IPS DF 4.7 (cell line): ENCODE results near the gene VSNL1.

ENCODE experiments used
- DNase-seq: peaks from one replicate; pipeline ENCODE4 v3.0.0-alpha.2; 2013; ENCODE audit warnings: low spot score; ENCODE audit errors: extremely low read depth

Gene VSNL1

DNA sequence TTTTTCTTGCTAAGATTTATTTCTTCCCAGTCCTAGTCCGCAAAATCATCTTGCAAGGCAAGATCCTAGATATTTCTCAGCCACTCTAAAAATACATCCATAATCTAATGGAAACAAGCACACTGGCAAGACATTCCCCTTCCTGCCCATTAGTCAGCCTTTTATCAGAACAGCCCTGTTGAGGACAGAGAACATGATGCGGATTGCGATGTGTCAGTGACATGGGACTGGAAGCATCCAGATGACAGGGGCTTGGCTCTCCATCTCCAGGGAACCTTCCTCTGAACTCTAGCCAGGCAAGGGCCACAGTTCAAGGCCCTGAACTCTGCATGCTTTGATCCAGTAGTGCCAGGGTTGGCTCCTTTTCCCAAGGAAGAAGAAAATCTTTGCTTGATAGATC lies 70.0 kb downstream of the VSNL1 start:
- no peak for DNase-seq

DNA sequence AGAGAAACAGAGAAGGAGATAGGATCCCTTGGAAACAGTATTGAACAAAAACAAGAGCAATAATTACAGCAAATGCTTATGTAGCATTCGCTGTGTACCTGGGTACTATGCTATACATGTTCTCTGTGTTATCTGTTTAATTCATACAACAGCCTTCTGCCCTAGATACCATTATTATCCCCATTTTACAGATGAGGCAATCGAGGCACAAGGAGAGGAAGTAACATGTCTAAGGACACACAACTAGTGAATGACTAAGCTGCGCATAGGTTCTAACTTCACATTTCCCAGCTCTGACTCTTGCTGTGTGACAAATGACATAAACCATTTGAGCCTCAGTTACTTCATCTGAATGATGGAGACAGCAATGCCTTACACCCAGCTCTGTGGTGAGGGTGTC lies 70.5 kb downstream of the VSNL1 start:
- no peak for DNase-seq

DNA sequence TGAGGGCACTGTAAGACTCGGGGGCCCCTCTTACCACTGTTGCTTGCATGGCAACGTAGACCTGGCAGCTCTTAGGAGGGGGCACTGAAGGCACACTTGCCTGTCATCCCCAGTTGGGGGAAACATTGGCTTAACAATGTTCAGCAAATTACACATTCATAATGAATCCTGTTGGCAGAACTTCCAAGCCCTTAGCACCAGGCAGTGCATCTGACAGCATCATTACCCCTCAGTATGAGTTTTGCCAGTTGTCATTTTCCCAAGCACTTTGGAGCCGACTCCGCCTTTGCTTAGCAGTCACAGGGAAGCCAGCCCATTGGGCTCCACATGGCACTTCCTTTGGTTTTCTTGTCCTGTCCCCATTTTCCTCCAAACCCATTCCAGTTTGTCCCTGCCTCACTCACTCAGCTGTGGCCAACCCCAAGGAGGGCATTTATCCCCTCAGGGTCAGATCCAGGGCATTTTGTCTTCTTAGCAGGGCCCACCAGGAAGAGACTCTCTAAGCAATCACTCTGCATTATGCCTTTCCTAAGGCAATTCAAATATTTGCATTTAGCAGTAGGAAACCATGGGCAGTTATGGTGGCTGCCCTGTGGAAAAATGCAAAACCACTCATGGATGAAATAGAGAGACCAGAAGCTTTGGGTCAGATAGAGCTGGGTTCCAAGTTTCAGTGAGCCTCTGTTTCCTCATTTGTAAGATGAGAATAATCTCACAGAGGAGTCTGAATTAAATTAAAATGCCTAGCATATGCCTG lies 73.9 kb downstream of the VSNL1 start:
- no peak for DNase-seq

DNA sequence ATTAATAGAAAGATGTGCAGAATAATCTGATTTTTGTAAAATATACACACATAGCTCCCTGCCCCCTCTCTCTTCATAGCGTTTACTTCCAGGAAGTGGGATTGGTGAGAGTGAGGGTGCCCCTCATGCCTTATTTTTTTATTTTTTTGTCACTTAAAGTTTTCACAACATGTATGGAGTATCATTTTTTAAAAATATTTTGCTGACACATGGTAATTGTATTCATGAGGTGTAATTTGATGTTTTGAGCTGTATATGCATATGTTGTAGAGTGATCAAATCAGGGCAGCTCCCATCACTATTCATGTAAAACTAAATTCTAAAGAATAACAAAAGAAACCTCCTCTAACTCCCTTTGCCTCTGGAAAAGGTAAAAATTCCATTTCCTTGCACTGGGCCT lies 74.7 kb downstream of the VSNL1 start:
- DNase-seq, result no peak

DNA sequence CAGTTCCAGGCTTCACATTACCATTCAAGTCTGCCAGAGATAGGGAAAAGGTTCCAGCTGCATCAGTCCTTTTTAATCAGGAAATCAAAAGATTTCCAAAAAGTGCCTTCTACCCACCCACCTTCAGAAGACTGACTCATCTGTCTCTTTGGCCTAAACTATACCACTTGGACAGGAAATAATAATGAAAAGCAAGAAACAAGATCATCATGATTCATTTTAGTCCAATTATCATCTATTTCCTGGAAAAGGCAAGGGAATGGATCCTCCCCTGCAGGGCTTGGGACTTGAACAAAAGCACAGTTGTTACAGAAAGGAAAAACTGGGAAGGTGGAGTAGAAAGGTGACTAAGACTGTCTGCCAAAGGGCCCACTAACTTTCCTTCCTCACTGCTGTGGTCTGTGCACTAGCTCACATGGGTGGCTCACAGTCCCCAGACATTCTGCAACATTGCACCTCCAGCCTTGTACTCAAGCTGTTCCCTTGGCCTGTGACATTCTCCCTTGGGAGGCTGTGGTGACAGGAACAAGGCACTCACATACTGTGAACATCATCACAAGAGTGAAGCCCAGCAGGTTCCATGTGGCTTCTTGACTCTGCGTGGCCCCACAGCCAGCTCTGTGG lies 75.3 kb downstream of the VSNL1 start:
- no peak for DNase-seq

DNA sequence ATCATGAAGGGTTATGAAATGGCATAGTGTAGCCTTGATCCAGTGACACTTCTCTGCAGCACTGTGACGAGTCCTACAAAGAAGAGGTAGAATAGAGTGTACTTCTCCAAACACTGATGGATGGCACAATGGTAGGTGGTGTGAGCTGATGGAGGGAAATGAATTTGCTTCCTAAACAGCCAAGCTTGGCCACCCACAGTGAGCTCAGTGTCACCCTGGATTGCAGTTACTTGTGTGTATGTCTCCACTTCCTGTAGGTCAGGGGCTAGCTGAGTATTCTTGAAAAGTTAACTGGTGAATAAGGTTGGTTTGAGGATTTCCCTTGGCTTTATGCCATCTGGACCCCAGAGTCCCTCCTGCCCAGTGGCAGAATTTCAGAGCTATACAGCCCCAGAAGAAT lies 75.9 kb downstream of the VSNL1 start:
- DNase-seq, result no peak

DNA sequence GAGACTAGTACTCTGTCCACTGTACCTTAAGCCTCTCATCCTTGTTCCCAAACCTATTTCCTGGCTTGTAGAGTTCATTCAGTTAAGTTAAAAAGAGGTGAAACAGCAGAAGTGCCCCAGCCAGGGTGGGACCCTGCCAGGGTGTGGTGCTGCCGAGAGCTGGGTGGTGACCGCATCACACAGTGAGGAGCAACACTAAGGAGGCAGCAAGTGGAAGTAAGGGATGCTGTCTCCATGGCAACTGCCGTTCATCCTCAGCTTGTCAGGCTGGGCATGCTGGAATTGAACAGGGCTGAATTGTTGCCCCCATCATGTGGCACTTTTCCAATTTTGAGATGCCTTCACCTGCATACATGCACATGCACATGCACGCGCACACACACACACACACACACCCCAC lies 77.0 kb downstream of the VSNL1 start:
- no peak for DNase-seq

DNA sequence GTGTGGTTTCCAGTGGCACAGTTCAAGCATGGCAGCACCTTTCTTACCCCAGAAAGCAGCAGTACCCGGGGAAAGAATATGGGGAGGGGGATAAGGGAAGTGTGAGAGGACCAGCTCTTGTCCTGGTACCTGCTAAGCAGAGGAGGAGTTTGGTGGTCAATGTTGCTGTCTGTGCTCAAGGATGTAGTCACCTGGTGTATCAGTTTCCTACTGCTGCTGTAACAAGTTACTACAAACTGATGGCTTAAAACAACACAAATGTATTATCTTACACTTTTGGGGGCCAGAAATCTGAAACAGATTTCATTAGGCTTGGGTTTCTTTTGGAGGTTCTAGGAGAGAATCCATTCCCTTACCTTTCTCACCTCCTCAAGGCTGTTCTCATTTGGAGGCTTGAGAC lies 77.5 kb downstream of the VSNL1 start:
- DNase-seq, result no peak

DNA sequence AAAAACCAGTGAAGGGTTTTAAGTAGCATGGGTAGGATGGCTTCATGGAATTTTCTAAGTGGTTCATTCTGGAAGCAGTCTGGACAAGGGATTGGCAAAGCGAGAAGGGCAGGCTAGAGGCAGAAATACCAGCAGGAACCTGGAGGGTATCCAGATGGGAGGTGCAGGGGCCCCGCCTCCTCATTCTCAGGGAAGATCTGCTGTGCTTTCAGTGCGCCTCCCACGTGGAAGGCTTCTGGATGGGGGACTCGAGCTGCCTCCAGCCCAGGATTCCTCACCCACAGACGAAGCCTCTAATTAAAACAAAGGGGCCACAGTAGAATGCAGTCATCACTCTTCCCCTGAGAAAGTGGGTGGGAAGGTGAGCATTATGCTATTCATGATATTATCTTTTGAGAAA lies 79.8 kb downstream of the VSNL1 start:
- DNase-seq, result no peak

DNA sequence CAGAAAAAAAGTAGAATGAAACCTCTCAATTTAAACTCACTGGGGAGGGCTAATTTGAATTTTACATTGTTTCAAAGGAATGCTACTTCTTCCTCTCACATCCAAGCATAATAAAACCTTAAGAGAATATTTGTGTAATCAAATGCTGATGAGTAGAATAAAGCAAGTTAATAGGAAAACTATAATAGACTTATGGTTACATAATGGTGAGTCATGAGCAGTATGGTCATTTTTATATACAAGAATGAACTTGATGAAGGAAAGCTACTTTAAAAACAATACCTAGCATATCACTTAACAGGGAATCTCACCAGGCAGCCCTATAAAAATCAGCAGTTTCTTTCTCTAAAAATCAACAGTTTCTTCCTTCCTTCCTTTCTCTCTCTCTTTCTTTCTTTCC lies 80.3 kb downstream of the VSNL1 start:
- DNase-seq, result no peak

DNA sequence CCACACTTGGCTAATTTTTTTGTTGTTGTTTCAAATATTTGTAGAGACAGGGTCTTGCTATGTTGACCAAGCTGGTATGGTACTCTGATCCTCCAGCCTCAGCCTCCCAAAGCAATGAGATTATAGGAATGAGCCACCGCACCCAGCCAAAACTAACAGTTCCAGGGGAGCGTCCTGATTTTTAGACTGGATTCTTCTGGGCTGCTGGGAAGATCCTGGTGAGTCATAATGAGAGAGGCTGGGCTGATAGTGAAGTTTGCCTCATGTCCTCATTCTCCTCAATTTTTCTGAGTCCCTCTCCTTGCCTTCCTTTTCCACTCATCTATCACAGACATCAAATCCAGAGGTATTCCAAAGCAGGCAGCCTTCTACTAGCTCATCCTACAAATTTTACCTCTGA lies 81.3 kb downstream of the VSNL1 start:
- DNase-seq, result no peak

DNA sequence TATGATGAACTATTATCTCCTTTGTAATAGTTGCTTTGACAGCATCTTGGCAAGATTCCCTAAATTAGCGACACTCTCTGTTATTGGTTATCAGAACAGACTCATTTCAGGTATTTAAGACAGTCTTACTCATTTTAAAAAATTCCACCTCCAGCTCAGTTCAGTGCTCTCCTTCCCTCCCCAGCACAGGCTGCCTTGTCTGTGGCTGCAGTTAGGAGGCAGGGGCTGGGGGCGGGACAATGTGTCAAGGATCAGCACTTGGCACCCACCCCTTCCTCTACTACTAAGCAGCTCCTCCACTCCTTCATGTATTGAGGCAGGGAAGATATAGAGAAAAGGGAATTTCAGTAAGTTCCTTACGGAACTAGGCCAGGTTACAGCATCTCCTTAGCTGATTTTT lies 85.0 kb downstream of the VSNL1 start:
- no peak for DNase-seq

DNA sequence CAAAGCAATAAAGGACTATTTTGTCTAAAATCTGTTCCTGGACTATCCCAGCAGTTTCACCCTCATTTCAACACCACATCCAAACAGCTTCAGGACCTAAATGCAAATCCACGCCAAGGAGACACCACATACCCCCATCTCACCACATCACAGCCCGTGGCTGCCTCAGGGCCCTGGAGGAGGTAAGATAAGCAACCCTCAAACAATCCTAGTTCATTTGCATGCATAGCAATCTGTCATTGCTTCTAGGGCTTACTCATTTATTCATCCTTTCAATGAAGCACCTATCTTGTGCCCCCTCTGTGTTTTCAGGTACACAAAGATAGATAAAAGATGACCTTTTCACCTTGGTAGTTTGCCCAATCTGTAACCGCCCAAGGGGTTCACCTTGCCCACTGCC lies 86.5 kb downstream of the VSNL1 start:
- no peak for DNase-seq

DNA sequence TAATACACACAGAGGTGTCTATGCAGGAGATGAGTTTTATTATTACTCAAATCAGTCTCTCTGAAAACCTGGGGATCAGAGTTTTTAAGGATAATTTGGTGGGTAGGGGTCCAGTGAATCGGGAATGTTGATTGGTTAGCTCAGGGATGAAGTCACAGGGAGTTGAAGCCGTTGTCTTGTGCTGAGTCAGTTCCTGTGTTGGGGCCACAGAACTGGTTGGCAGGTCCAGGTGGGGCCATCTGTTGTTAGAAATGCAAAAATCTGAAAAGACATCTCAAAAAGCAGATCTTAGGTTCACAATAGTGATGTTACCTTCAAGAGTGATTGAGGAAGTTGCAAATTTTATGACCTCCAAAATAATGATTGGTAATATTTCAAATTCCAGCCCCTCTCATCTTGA lies 86.9 kb downstream of the VSNL1 start:
- no peak for DNase-seq

DNA sequence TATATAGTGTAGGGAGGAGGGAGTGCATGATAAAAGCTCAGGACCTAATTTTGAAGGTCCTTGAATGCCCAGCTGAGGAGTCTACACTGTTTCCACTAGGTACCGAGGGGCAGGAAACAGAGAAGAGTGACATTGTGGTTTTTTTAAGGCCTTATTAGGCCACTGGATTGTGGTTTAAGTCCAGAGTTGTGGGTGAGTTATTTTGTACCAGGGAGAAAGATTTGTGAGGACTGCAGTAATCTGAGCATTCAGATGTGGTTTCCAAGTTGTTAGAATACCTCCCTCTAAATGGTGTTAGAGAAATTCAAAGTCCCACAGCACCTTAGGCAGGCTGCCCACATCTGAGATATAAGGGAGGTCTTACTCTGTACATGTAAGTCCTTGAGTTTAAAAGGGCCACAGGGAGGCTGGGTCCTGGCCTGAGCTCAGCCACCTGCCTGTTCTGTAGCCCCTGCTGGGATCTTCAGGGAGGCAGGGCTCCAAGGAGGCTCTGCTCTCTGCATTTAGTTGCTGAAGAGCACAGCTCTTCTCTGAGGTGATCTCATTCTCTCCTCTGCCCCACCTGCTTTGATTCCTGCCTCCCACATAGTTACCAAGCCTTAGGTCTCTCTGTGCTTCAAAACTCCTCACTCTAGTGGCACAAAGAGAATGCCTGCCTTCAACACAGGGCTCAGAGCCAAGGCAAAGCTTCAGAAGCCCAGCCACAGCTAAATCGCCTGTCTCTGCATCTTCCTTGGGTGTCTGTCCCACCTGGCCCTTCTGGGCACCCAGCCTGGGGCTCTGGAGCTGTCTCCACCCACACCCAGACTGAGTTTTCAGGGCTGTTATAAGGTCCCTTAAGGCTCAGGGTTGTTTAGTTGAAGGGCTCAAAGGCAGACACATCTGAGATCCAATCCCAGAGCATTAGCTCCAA lies 88.1 kb downstream of the VSNL1 start:
- no peak for DNase-seq

DNA sequence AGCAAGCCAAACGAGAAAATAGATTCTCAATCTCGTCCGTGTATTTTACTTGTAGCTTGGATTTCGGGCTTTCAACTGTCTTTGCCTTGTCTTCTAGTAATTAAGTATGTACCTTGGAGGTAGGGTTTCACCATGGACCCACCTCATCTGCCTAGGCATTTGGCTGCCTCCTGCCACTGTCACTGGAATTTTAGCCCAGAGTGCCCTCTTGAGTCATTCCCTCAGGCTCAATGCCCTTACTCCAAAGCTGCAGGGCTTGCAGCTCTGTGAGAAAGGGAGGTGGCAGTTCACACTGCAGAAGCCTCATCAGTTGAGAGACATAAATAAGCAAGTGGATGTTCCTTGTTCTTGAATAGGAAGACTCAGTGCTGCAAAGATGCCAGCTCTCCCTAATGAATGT lies 89.6 kb downstream of the VSNL1 start:
- no peak for DNase-seq

DNA sequence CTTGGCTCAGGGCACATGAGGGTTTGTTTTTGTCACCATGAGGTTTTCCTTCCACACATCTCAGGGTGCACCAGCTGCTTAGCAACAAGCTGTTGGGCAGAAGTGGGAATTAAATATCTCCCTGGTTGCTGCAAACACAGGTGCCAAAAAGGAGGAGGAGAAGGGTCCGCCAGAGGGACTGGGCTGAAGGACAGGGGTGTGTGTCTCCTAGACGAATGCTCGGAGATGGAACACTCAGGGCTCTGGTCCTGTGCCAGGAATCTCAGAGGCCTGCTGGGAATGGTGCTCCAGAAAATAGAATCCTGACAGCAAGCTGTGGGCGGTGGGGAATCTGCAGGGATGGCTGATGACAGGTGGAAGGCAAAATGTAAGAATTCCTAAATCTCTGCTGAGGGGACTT lies 94.5 kb downstream of the VSNL1 start:
- DNase-seq, result no peak

DNA sequence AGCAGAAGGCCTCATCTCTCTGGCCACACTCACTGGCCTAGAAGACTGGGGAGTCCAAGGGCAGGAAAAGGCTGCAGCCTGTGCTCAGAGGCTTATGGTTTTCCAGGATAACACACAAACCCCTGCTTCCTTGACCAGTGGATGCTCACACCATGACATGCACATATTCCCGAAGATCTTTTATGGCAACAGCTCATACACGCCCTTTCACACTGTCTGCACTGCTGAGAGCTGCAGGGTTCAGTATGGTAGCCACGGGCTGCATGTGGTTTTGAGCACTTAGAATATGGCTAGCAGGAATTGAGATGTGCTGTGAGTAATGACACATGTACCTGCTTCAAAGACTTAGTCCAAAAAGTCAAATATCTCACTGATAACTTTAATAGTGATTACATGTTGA lies 95.8 kb downstream of the VSNL1 start:
- no peak for DNase-seq

DNA sequence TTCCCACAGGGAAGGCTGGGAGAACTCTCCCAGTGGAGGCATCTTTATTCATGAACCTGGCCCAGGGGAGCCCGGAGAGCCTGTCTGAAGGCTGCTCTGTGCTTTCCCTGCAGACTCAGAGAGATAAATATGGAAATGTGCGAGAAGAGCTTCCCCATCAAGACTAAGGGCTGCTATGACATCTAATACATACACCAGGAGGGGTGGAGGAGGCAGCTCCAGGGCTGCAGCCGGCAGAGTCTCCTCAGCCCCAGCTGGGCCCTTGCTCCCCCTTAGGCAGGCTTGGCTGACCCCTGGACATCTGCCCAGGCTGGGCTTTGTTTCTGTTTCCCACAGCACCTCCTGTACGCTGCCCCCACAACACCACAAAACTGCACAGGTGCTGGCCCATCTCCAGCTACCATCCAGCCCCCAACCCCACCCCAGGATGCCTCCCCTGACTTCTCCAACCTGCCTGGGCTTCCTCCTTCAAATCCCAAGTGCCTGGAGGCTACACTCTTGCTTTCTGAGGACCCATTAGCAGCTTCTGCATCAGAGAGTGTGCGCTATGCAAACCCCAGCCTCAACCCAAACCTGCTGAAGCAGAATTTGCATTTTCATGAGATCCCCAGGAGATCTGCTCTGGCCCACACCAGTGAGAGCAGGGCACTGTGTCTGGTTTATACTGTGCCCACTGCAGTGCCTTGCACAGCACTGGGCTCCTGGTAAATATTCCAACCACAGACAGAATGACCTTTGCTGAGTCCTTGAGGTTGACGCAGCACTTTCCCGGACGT lies 96.8 kb downstream of the VSNL1 start:
- no peak for DNase-seq

DNA sequence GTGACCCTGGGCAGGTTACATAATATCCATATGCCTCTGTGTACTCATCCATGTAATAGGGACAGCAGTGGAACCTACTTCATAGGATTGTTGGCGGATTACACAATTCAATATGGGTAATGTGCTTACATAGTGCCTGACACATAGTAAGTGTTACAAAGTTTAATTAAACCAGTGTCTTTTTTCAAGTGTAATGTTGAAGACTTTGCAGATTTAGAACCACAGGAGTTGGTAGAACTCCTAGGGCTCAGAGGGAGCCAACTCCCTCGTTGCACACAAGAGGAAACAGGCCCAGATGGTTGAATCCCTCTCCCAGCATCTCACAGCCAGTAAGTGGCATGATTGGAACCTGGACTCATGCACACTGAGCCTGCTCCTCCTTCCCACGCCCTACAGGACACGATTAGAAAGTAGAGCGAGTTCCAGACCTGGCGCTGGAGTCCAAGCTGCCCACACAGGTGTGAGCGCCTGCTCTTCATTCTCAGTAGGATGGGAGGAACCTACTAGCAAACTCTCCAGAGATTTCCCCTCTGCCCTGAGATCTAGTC lies 97.8 kb downstream of the VSNL1 start:
- no peak for DNase-seq

DNA sequence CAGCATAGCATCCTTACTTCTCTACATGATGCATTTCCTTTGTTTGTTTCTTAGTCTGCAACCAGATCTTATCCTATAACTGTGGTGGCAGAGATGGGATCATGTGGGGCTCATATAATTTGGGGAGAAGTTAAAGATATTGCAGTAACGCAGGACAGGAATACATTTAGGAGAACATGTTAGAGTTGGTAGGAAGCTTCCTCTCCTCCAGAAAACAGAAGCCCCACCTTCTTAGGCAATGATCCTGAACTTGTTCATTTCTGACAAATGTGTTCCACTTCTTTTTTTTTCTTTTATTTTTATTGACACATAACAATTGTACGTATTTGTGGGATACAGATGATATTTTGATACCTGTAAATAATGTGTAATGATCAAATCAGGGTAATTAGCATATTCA lies 99.9 kb downstream of the VSNL1 start:
- DNase-seq, result no peak
